GM19193 (cell line): ENCODE measurements around the gene TREX2.

Source experiments
- POLR2A ChIP-seq: IDR thresholded peaks from 4 replicates; pipeline ENCODE4 v1.6.1; 2011; ENCODE audit not compliant: insufficient read depth, insufficient read length; ENCODE audit errors: extremely low read depth

TREX2 gene

GRCh38 chrX:153482376-153483015, 36.6 kb upstream of the TREX2 start:
- TF ChIP-seq POLR2A = no peak

DNA sequence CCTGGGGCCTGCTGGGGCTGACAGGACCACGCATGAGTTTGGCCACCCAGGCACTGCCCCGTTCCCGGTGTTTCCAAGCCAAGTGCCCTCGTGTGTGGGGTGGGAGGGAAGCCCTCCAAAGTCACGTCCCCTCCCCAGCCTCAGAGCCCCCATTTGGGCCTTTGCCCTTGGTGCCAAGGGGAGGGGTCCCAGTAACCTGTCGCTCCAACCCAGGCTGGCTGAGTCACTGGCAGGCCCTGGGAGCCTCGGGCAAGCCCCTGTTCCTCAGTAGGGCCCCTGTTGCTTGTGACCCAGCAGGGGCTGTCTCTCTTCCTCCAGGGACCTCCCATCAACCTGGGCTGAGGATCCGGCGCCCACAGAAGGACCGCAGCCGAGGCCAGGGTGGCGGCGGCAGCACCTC, 35.2 kb upstream of the TREX2 start:
- no peak for TF ChIP-seq POLR2A

- TF ChIP-seq POLR2A = no peak
Measured at GRCh38 chrX:153478746-153479145, 32.9 kb upstream of the TREX2 start.

DNA sequence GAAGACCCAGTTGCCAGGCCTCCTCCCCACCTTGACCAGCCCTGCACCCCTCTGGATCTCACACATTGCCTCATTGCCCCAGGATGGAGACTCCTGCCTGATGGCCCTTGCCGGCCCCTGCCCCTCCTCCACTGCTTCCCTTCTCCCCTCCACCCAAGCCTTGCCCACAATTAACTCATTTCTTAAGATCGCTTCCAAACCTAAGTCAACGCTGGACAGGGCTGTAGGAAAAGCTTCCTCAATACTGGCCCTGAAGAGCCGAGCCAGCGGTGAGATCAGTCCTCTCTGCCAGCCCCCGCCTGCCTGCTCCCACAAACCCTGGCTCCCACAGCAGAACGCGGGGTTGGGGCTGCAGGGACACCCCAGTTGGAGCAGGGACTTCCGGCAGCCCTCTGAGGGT, 32.0 kb upstream of the TREX2 start:
- no peak for TF ChIP-seq POLR2A

GRCh38 chrX:153477364-153477857, 31.6 kb upstream of the TREX2 start:
- no peak for TF ChIP-seq POLR2A

DNA sequence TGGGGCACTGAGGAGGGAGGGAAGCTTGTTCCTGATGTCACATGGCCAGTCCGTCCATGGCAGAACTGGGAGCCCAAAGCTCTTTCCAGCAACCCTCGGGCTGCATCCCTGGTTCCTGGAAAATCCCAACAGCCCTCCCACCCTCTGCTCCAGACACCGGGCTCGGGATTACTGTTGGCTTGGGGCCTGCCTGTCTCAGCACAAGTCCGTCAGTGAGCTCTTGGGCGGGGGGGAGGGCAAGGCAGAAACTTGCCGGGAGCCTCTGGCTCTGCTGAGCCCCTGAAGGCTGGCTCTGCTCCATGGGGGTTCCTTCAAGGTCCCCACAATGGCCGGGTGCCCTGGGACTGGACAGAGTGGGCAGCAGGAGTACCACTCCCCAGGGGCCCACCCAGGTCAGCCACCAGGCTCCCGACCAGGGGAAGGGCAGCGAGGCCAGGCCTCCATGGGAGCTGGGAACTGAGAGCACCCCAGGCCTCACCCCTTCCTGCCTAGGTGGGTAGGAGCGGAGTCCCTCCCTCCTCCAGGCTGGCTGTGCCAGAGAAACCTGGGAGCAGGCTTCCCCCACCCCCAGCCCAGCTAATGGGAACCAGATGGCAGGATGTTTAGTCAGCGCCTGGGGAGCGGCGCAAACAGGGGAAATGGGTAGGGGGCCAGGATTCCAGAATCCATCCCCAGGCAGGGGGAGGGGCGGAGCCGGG, 31.0 kb upstream of the TREX2 start:
- TF ChIP-seq POLR2A = no peak

- TF ChIP-seq POLR2A = no peak
Measured at GRCh38 chrX:153475751-153476281, 30.0 kb upstream of the TREX2 start.

DNA sequence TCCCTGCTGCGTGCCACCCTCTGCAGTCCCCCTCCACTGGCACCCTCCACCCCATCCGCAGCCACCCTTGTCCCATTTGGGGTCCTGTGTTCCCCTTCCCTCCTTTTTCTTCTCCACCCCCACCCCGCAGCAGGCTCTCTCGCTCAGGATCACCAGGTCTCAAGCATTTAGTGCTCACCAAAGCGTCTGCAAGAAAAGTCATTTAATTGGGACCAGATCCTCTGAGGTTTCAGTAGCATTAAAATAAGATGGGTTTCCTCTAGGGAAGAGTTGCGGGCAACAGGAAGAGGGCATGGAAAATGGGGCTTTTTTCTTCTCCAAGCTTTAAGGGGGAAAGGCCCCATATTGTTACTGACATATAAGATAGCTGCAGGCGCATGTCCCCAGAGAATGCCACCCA, 29.4 kb upstream of the TREX2 start:
- TF ChIP-seq POLR2A = no peak

GRCh38 chrX:153474718-153475117, 28.9 kb upstream of the TREX2 start:
- no peak for TF ChIP-seq POLR2A

DNA sequence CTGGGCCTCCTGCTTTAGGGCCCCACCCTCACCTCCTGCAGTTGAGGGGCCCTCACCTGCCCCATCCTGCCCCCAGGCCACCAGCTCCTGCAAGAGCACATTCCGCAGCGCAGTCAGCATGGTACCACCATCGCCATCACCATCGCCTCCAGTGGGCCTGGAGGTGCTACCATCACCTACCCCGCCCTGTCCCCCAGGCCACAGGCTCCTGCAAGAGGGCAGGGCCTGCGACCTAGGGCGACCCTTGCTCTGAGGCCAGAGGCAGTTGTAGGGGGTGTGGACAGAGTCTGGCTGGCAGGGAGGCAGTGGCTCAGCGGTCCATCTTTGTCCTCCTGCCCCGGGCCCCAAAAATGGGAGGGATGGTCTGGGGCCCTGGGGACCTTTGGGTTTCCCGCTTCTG, 28.4 kb upstream of the TREX2 start:
- no peak for TF ChIP-seq POLR2A

DNA sequence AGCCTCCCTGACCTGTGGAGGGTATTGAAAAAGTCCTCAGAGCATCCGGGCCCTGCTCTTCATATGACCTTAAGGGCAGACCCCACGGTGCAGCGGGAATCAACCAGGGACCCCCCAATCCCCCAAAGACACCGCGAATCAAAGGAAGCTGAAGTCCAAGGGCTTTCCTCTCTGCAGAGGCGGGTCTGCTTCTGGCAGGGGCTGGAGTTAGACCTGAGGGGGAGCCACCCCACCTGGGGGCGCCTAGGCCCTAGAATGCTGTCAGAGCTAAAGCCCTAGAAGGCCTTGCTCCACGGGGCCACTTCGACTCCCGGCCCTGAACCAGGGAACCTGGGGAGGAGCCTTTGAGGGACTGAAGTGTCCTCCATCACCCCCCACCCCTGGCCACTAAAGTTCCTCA, 27.3 kb upstream of the TREX2 start:
- TF ChIP-seq POLR2A = no peak

DNA sequence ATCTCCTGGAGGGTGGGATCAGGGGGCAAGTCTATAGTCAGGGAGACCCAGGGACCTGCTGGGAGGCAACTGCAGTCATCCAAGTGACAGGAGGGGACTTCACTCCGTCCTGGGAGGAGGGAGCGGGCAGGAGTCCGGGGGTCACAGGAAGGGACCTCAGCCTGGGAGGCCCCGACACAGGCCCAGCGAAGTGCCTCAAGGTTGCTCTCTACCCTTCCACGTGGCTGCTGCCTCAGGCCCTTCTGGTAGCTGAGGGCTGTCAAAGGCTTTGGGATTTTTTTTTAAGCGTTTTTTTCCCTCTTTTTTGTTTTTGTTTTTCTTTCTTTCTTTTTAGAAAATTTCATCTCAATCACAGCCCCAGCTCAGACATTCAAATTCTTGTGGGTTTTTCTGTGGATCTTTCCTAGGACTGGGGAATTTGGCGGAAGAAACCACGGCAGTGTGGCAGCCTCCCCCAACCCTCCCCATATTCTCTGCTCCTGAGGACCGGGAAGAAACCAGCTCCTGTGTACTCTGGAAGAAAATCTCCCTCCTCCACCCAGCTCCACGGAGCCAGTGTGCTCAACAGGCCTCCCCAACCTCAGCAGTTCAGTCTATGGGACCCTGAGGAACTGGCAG, 25.9 kb upstream of the TREX2 start:
- no peak for TF ChIP-seq POLR2A

DNA sequence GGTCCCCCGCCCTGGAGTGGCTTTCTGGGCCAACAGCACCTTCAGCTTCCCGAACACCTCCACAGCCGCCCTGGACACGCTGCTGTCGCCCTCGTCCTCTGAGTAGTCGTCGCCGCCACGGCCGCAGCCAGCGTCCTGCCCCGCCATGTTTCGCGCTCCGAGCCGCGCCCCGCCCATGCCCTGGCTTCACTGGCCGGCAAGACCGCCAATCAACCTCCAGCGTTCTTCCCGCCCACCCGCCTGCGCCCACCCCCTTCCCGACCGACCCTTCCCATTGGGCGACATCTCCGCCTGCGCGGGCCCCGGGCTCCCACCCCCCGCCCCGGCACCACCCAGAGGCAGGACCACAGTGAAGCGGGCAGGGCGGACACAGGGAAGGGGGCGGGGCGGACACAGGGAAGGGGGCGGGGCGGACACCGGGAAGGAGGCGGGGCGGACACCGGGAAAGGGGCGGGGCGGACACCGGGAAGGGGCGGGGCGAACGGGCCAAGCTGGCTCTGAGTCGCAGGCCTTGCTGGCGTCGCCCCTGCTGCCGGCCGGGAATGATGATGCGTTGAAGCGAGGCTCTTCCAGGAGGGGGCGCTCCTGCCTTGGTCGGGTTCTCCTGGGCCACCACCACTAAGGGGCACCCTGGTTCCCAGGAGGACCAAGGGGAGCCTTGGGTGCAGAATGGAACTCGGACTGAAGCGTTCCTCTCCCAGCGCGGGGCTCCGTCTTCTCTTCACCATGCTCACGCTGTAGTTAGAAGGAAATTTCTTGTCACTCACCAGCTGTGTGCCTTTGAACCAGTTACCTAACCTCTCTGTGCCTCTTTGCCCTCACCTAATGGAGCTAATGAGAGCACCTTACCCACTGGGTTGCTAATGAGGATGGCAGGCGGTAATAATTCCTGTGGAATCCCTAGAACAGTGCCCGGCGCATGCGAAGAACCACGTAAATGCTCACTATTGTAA, 24.8 kb upstream of the TREX2 start, which contains the start of gene HAUS7:
TSS of gene HAUS7 (minus strand) at position 166 of the 953 bp plus-strand sequence. CDS start at position 147, 19 bp downstream.
- TF ChIP-seq POLR2A = peak; percentile 23

- TF ChIP-seq POLR2A = no peak
Measured at GRCh38 chrX:153469811-153470410, 24.1 kb upstream of the TREX2 start.
